Purkinje cell (primary cell): ENCODE data around the gene OR1J2. TPM values are rescaled to one million over a fixed set of nuclear protein-coding genes. Genes with fewer than 3 reads are reported as not detected.

Experiments
- polyA plus RNA-seq: library from polyadenylated mRNA; unstranded; fragments of >200 nt; fragmentation: Nextera tagmentation; gene quantifications from 2 replicates; pipeline ENCODE4 v1.2.1, GENCODE V29; 2014

The OR1J2 gene
- polyA plus RNA-seq = not detected in 2 replicates

GRCh38 chr9:122510502-122510901 is at the start of gene OR1J2:
TSS of gene OR1J2 (plus strand) at chr9:122510802. CDS start at chr9:122510802, 0 bp downstream.

GRCh38 chr9:122477826-122478225 is 32.8 kb upstream of the OR1J2 start, which contains the start of gene OR1J1:
TSS of gene OR1J1 (minus strand) at chr9:122477926. CDS start at chr9:122477926, 0 bp downstream.

GRCh38 chr9:122518841-122519240 is 8.2 kb downstream of the OR1J2 start, which contains the start of gene OR1J4:
TSS of gene OR1J4 (plus strand) at chr9:122519141. CDS start at chr9:122519141, 0 bp downstream.

GRCh38 chr9:122527193-122527592 is 16.6 kb downstream of the OR1J2 start, which contains the start of gene OR1N1:
TSS of gene OR1N1 (minus strand) at chr9:122527293. CDS start at chr9:122527293, 0 bp downstream.

GRCh38 chr9:122552812-122553211 is 42.2 kb downstream of the OR1J2 start, which contains the start of gene OR1N2:
TSS of gene OR1N2 (plus strand) at chr9:122553112. CDS start at chr9:122553212, 100 bp downstream.

Other genes starting within 250 kb of the OR1J2 start
- gene RBM18, start 246.0 kb upstream of the OR1J2 start, polyA plus RNA-seq = 40.6 and 53.0 TPM in 2 replicates
- 12.5 and 19.4 TPM in 2 replicates for gene MRRF, start 245.9 kb upstream of the OR1J2 start, polyA plus RNA-seq
- not detected in 2 replicates for gene PTGS1, start 139.8 kb upstream of the OR1J2 start, polyA plus RNA-seq
- not detected in 2 replicates for gene OR1J1, start 32.9 kb upstream of the OR1J2 start, polyA plus RNA-seq
- not detected in 2 replicates for gene OR1J4, start 8.3 kb downstream of the OR1J2 start, polyA plus RNA-seq
- gene OR1N1, start 16.5 kb downstream of the OR1J2 start, polyA plus RNA-seq = not detected in 2 replicates
- gene OR1N2, start 42.3 kb downstream of the OR1J2 start, polyA plus RNA-seq = not detected in 2 replicates
- gene OR1L8, start 72.6 kb downstream of the OR1J2 start, polyA plus RNA-seq = not detected in 2 replicates
- gene OR1Q1, start 103.9 kb downstream of the OR1J2 start, polyA plus RNA-seq = not detected in 2 replicates
- not detected in 2 replicates for gene OR1B1, start 146.8 kb downstream of the OR1J2 start, polyA plus RNA-seq
- not detected in 2 replicates for gene OR1L1, start 150.9 kb downstream of the OR1J2 start, polyA plus RNA-seq
- not detected in 2 replicates for gene OR1L3, start 164.3 kb downstream of the OR1J2 start, polyA plus RNA-seq
- not detected in 2 replicates for gene OR1L4, start 213.2 kb downstream of the OR1J2 start, polyA plus RNA-seq
- gene OR1L6, start 231.5 kb downstream of the OR1J2 start, polyA plus RNA-seq = not detected in 2 replicates